ENCODE data around the gene ADK.

- no peak for TF ChIP-seq CTCF (conservative IDR thresholded peaks at IDR 0.05 in 1 of 2, IDR thresholded peaks at IDR 0.05 in 1 of 2; ENCODE audit: low read depth in 1 of 2, low read length in 2 of 2)
- TF ChIP-seq EZH2 (IDR thresholded peaks at IDR 0.05; ENCODE audit: low read length, missing control alignments): no peak
Observed at GRCh38 chr10:74107391-74107790, 43.6 kb upstream of the ADK start.

All from fibroblast of lung (primary cell).